GM12801 (cell line): ENCODE results near the gene ARID5B.

Experiments used
- TF ChIP-seq, protein P1 (sequence below): IDR thresholded peaks from one replicate; pipeline ENCODE4 v1.5.1; 2011; ENCODE audit warnings: control low read depth; ENCODE audit not compliant: insufficient read length; ENCODE audit errors: extremely low read depth

The ARID5B gene

GRCh38 chr10:61975391-61975932, 74.0 kb downstream of the ARID5B start:
- TF ChIP-seq, protein P1, sequence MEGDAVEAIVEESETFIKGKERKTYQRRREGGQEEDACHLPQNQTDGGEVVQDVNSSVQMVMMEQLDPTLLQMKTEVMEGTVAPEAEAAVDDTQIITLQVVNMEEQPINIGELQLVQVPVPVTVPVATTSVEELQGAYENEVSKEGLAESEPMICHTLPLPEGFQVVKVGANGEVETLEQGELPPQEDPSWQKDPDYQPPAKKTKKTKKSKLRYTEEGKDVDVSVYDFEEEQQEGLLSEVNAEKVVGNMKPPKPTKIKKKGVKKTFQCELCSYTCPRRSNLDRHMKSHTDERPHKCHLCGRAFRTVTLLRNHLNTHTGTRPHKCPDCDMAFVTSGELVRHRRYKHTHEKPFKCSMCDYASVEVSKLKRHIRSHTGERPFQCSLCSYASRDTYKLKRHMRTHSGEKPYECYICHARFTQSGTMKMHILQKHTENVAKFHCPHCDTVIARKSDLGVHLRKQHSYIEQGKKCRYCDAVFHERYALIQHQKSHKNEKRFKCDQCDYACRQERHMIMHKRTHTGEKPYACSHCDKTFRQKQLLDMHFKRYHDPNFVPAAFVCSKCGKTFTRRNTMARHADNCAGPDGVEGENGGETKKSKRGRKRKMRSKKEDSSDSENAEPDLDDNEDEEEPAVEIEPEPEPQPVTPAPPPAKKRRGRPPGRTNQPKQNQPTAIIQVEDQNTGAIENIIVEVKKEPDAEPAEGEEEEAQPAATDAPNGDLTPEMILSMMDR, result no peak

DNA sequence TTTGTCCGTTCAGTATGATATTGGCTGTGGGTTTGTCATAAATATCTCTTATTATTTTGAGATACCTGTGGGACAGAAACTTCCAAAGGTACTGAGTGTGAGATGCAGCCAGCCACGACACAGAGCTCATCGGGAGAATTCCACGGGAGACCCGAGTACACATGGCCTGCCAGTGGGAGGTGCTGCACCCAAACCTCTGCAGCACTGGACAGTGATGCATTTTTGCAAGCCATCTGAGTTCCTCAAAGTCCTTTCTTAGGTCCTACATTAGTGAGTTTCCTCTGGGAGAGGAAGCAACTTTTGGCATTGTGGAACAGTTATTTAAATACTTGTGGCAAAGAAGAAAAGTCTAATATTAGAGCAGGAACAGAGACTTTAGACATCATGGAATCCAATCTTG, 77.5 kb downstream of the ARID5B start:
- TF ChIP-seq, protein P1, result no peak

- TF ChIP-seq, protein P1, result no peak
Observed at GRCh38 chr10:61981460-61981859, 80.0 kb downstream of the ARID5B start.

DNA sequence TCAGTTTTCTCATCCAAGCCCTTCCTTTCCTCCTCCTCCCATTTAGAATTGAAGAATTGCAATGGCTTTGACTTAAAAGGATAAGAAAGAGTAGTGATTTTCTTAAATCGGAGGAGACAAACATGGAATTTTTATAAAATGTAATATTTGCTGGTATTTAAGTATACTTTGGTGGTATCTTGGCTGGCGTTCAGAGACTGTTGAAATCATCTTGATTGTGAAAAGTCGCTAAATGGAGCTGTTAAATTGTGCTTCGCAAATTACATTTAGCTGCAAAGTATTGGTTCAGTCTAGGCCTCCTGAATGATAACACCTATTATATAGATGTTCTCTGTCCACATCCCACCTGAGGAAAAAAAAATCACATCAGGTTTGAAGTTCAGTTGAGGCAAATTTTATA, 81.8 kb downstream of the ARID5B start:
- TF ChIP-seq, protein P1, result no peak

DNA sequence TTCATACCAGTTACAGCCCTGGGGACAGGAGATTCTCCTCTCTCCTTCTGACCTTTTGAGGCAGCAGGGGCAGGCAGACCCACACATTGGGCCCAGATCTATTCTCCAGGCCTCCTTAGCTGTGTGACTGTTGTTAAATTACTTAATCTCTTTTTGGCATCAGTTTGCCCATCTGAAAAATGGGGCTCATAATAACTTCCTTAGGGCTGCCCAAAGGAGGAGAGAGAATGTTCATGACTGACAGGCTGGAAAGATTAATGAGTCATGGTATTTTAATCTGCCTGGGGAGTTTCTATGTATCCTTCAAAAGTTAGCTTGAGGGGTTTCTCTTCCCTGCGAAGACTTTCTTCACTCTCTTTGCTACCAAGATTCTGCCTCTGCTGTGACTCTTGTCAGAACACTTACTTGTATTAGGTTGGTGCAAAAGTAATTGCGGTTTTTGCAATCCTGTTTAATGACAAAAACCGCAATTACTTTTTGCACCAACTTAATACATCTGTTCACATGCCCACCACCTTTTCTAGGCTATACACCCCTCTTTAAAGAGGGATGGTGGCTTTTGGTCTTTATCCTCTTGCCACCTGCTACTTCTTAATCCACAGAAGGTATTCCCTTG, 83.4 kb downstream of the ARID5B start:
- TF ChIP-seq, protein P1, result no peak

- TF ChIP-seq, protein P1, result no peak
Observed at GRCh38 chr10:61985715-61986114, 84.2 kb downstream of the ARID5B start.

GRCh38 chr10:61986382-61986781, 84.9 kb downstream of the ARID5B start:
- TF ChIP-seq, protein P1, result no peak
